ENCODE results near the gene ACOX1.

GRCh38 chr17:75925103-75925502 is 53.9 kb downstream of the ACOX1 start:
- no peak for TF ChIP-seq CTCF (IDR thresholded peaks at IDR 0.05; ENCODE audit: poor library complexity)
- no peak for TF ChIP-seq EZH2 (IDR thresholded peaks at IDR 0.05; ENCODE audit: borderline replicate concordance)
- no peak for TF ChIP-seq EZH2phosphoT487 (IDR thresholded peaks at IDR 0.05; ENCODE audit: low read depth, severe bottlenecking, unreplicated experiment)

All from hepatocyte (in vitro differentiated cells).